IPS DF 19.7 (cell line): ENCODE data around the gene SYNJ1.
"Not testable (repeated sequence)": the region's sequence is repeated elsewhere in the genome, so short reads cannot be mapped to it uniquely, and the experiment has no call there.

ENCODE experiments used
- DNase-seq: peaks from one replicate; pipeline ENCODE4 v3.0.0-alpha.2; 2013; ENCODE audit warnings: low read depth, low spot score

Gene SYNJ1, protein sequence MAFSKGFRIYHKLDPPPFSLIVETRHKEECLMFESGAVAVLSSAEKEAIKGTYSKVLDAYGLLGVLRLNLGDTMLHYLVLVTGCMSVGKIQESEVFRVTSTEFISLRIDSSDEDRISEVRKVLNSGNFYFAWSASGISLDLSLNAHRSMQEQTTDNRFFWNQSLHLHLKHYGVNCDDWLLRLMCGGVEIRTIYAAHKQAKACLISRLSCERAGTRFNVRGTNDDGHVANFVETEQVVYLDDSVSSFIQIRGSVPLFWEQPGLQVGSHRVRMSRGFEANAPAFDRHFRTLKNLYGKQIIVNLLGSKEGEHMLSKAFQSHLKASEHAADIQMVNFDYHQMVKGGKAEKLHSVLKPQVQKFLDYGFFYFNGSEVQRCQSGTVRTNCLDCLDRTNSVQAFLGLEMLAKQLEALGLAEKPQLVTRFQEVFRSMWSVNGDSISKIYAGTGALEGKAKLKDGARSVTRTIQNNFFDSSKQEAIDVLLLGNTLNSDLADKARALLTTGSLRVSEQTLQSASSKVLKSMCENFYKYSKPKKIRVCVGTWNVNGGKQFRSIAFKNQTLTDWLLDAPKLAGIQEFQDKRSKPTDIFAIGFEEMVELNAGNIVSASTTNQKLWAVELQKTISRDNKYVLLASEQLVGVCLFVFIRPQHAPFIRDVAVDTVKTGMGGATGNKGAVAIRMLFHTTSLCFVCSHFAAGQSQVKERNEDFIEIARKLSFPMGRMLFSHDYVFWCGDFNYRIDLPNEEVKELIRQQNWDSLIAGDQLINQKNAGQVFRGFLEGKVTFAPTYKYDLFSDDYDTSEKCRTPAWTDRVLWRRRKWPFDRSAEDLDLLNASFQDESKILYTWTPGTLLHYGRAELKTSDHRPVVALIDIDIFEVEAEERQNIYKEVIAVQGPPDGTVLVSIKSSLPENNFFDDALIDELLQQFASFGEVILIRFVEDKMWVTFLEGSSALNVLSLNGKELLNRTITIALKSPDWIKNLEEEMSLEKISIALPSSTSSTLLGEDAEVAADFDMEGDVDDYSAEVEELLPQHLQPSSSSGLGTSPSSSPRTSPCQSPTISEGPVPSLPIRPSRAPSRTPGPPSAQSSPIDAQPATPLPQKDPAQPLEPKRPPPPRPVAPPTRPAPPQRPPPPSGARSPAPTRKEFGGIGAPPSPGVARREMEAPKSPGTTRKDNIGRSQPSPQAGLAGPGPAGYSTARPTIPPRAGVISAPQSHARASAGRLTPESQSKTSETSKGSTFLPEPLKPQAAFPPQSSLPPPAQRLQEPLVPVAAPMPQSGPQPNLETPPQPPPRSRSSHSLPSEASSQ (N-terminal part only)

DNA sequence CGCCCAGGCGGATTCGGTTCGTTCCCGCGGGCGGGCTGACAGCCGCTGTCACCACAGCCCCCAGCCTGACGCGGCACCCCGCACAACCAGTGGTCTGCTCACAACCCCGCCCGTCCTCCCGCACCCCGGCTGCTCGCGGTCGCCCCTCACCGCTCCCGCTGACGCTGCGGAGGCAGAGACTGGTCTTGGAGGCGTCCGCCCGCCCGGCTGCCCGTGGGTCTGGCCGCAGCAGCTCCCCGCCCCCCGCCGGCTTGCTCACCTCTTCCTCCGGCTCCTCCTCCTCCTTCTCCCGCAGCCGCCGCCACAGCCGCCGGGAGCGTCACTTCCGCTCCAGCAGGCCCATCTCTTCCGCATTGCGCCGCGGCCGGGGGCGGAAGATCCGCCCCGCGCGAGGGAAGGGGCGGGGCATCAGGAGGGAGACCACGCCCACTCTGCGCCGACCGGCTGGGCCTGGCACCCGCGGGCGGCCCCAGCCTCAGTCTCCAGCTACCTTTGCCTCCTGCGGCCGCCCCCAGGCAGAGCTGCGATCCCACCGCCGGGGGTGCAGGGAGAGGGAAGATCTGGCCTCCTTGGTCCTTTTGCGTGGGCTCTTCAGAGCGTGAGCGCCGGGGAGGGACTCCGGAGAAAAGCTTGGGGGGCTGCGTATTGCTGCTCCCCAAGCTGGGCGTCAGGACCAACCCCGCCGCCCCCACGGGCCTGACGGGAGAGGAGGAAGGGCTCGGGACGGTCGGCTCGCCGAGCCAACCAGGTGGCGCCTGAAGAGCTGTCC lies at the start of gene SYNJ1:
SYNJ1 (minus strand) TSS at position 327 of the 769 bp plus-strand sequence. CDS start 1,118 bp downstream, outside the sequence.
- no peak for DNase-seq

- no peak for DNase-seq
Observed at GRCh38 chr21:32777269-32777668, 49.5 kb upstream of the SYNJ1 start.

- no peak for DNase-seq
Observed at GRCh38 chr21:32776743-32777142, 48.9 kb upstream of the SYNJ1 start.

GRCh38 chr21:32773048-32773344 lies 45.2 kb upstream of the SYNJ1 start:
- DNase-seq = not testable (repeated sequence)

GRCh38 chr21:32772281-32773047 lies 44.7 kb upstream of the SYNJ1 start:
- no peak for DNase-seq

GRCh38 chr21:32770871-32771523 lies 43.2 kb upstream of the SYNJ1 start:
- no peak for DNase-seq

DNA sequence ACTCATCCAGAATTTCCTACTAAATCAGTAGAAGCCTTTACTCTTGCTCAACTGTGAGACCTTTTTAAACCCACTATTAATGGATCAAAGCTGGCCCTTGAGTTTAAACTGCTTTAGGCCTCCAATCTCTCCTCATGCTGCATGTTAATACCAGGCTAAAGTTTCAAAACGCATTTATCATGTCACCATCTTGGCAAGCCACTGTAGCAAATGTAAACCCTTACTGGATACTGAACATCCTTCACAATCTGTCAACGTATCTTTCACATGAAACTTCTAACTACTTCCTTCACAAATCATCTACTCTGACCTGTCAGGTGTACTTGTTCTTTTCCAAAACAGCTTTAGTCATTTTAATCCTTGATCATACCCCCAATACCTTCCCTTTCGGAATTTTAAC lies 40.7 kb upstream of the SYNJ1 start:
- no peak for DNase-seq

GRCh38 chr21:32765058-32765457 lies 37.2 kb upstream of the SYNJ1 start:
- DNase-seq = no peak

DNA sequence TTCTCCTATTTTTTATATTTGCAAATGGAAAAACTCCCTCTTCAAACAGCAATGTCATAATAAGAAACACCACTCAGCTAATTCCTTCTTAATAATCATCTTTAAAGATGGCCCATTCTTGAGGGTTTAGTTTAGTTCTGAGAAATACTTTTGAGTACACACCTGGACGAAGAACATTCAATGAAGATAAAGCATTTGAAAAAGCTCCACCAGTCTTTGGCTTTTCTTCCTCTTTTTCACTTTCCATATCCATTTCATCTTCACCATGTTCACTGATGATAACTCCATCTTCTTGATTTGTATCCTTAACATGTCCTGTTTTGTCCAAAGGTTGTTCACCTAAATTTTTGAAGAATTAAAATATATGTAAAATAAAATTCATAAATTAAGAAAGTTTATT lies 36.4 kb upstream of the SYNJ1 start:
- DNase-seq = no peak

DNA sequence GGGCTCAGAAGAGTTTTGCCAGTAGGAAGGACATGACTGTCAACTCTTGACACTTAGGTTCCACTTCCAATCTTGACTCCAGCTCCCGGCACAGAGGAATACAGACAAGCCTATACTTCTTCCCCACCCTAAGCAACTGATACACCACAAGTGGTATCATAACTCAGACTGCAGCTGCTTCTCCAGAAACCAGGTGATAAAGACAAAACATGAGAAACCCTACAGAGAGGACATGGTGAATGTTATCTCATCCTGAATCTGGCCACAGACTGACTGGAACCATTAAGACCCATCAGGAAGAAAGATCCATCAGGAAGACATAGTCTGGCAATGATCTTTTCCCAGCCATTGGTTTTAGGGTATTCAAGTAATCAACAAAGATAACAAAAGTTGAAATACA lies 30.0 kb upstream of the SYNJ1 start:
- no peak for DNase-seq

DNA sequence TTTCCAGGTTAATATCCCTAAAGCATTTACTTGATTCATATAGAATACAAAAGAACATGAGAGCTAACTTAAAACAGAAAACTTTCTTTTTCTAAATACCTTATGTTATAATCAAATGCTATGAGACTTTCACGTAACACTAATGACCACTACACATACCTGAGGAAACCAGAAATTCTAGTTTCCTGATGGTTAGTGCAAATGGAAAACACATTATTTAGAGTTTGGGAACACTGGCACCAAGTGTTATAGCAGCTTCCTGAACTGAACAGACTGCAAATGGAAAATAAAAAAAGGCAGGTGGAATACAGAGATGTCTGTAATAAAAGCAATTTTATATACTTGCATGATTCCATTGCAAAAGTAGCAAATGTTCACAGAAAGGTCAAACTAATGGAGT lies 28.3 kb upstream of the SYNJ1 start:
- DNase-seq = no peak

- DNase-seq = no peak
Observed at GRCh38 chr21:32753818-32754585, 26.2 kb upstream of the SYNJ1 start.

- no peak for DNase-seq
Observed at GRCh38 chr21:32750405-32750804, 22.6 kb upstream of the SYNJ1 start.

- no peak for DNase-seq
Observed at GRCh38 chr21:32749662-32750061, 21.8 kb upstream of the SYNJ1 start.

GRCh38 chr21:32748529-32748928 lies 20.7 kb upstream of the SYNJ1 start:
- no peak for DNase-seq

GRCh38 chr21:32747396-32747795 lies 19.6 kb upstream of the SYNJ1 start:
- DNase-seq = no peak

GRCh38 chr21:32746711-32747110 lies 18.9 kb upstream of the SYNJ1 start:
- not testable (repeated sequence) for DNase-seq

DNA sequence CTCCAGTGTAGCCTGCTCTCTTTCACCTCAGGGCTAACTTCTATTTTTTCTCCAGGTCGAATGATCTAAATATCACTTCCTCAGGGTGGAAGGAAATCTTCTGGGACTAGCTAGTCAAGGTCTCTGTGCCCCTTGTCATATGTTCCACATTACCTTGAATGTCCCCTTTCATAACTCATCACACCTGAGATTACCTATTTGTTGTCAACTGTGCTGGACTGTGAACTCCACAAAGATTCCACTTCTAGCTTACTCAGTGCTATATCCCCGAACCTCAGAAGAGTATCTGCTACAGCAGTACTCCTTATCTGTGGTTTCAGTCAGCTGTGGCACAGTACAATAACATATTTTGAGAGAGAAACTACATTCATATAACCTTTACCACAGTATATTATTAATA lies 14.6 kb upstream of the SYNJ1 start:
- DNase-seq = no peak

DNA sequence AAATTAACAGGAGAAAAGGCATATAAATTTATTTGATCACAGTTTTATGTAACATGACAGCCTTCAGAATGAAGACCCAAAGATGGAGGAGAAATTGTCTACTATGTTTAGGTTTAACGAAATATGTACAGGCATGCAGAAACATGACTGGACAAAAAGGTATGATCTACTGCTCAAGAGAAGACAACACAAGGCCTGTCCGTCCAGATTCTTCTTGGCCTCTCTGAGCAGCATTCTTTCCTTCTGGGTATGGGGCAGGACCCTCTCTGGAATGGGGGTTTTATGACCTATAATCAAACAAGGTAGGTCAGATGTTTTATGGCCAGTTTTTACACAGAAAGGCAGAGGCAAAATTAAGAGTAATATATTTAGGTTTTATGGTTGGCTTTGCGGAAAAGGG lies 13.5 kb upstream of the SYNJ1 start:
- no peak for DNase-seq
